Gastrocnemius medialis (tissue), 4 donors: ENCODE results near the gene CDS2. TPM values are rescaled to one million over a fixed set of nuclear protein-coding genes. Genes with fewer than 3 reads are reported as not detected.

Experiments
- ATAC-seq, 2 donors: fragments of 150-250 bp; one replicate each; pipeline ENCODE4 v1.9.1; 2016
- DNase-seq, 2 donors: peaks; one replicate each; pipeline ENCODE4 v3.0.0-alpha.2; 2019
- H3K27ac ChIP-seq, 4 donors: fragments of 200-600 bp; sonication (generic); 1 replicate in 1 of 4; 2 replicates in 3 of 4; pipeline ENCODE4 v1.5.1; 2016 to 2018; ENCODE audit warnings: mild to moderate bottlenecking in 2 of 4, moderate library complexity in 1 of 4
- H3K27me3 ChIP-seq, 3 donors: fragments of 200-600 bp; sonication (generic) in 2 of 3; 1 replicate in 1 of 3; 2 replicates in 2 of 3; pipeline versions ENCODE4 v1.5.1 to v1.6.0; 2016 to 2019; ENCODE audit warnings: mild to moderate bottlenecking in 1 of 3, moderate library complexity in 1 of 3
- H3K36me3 ChIP-seq, 2 donors: fragments of 200-600 bp; sonication (generic) in 1 of 2; one replicate each; pipeline ENCODE4 v1.5.1; 2017 to 2018
- H3K4me1 ChIP-seq, 2 donors: fragments of 200-600 bp; sonication (generic) in 1 of 2; one replicate each; pipeline ENCODE4 v1.5.1; 2016 to 2017; ENCODE audit warnings: mild to moderate bottlenecking in 2 of 2
- H3K4me3 ChIP-seq, 4 donors: fragments of 200-600 bp; sonication (generic) in 3 of 4; 1 replicate in 1 of 4; 2 replicates in 3 of 4; pipeline ENCODE4 v1.5.1; 2016 to 2019; ENCODE audit warnings: mild to moderate bottlenecking in 2 of 4
- H3K9me3 ChIP-seq, 3 donors: fragments of 200-600 bp; sonication (generic) in 2 of 3; 1 replicate in 1 of 3; 2 replicates in 2 of 3; pipeline ENCODE4 v1.5.1; 2016 to 2019
- CTCF ChIP-seq, 5 experiments: fragments of 450-650 bp in 3 of 5; fragments of 200-600 bp in 2 of 5; sonication (generic) in 2 of 5; IDR thresholded peaks in 4 of 5; conservative IDR thresholded peaks in 1 of 5; 1 replicate in 4 of 5; 2 replicates in 1 of 5; pipeline ENCODE4 v1.5.1; 2016 to 2019; ENCODE audit warnings: antibody characterized with exemption in 5 of 5, mild to moderate bottlenecking in 3 of 5, moderate library complexity in 3 of 5
- POLR2A ChIP-seq, 2 donors: fragments of 450-650 bp; IDR thresholded peaks; one replicate each; pipeline ENCODE4 v1.6.1; 2017; ENCODE audit warnings: antibody characterized with exemption in 2 of 2, mild to moderate bottlenecking in 2 of 2, moderate library complexity in 2 of 2
- in situ Hi-C, 4 donors: fragments of 200-750 bp; cut with MboI; loops; one replicate each; pipeline versions ENCODE4 v1.15.0 to v1.8.0; 2017; ENCODE audit warnings: low sequenced_read_pairs in 4 of 4
- intact Hi-C: fragments of 100-400 bp; cut with DNase I; formaldehyde crosslinking; loops from one replicate; pipeline ENCODE4 v1.15.1; 2023; ENCODE audit warnings: low total_unique reads
- total RNA-seq, 4 donors: library from RNA; depleted of rRNA; stranded (reverse); fragments of >200 nt; gene quantifications; one replicate each; pipeline versions ENCODE4 v1.1.0 to v1.2.3, GENCODE V29; 2016

The CDS2 gene
- total RNA-seq, 4 donors from 2014 or later, result 9.0 to 18.5 (median 14.5) TPM

- TF ChIP-seq POLR2A (IDR thresholded peaks at IDR 0.05) (no peak), CTCF (IDR thresholded peaks at IDR 0.05 in 4 of 5, conservative IDR thresholded peaks at IDR 0.05 in 1 of 5) (peak; percentile 76 to 82 (median 80))
- Histone ChIP-seq H3K4me3 (no peak overlapping the region), H3K27me3 (no peaks in the 10 kb centered on the region), H3K4me1 (peaks cover 6 to 22% of the 10 kb centered on the region in 2 donors), H3K27ac (peak overlapping the region; percentile 46 to 80 (median 68)), H3K36me3 (peaks cover 0 to 52% of the 10 kb centered on the region in 2 donors), H3K9me3 (no peaks in the 10 kb centered on the region)
- peak; percentile 67 to 89 for ATAC-seq
- peak in 1 of 2 donors; percentile 46 for DNase-seq
- intact Hi-C loops (loop anchor here (1.0 kb wide), 1 partner anchor 66 kb away; no protein-coding TSS in a partner anchor), in situ Hi-C loops (no loop called here)
These were observed 65.2 kb downstream of the CDS2 start for GRCh38 chr20:5191829-5192569.

- intact Hi-C loops, result loop anchor here (1.0 kb wide), 1 partner anchor 66 kb away; no protein-coding TSS in a partner anchor
- Histone ChIP-seq H3K4me3 (no peak overlapping the region), H3K27me3 (no peaks in the 10 kb centered on the region), H3K27ac (peak overlapping the region in 2 of 4 donors; percentile 16 to 46), H3K4me1 (peaks cover 8 to 28% of the 10 kb centered on the region in 2 donors), H3K36me3 (peaks cover 0 to 47% of the 10 kb centered on the region in 2 donors), H3K9me3 (no peaks in the 10 kb centered on the region)
- peak in 1 of 5 experiments; percentile 6 for TF ChIP-seq CTCF (IDR thresholded peaks at IDR 0.05 in 4 of 5, conservative IDR thresholded peaks at IDR 0.05 in 1 of 5)
- TF ChIP-seq POLR2A (IDR thresholded peaks at IDR 0.05), result no peak
- ATAC-seq (no peak), DNase-seq (no peak)
- in situ Hi-C loops, result no loop called here
These were observed 66.0 kb downstream of the CDS2 start for GRCh38 chr20:5192570-5193431.

GRCh38 chr20:5195655-5196054 lies 68.8 kb downstream of the CDS2 start:
- intact Hi-C loops, result no loop called here
- H3K27me3 ChIP-seq, result no peaks in the 10 kb centered on the region
- H3K27ac ChIP-seq, result peak overlapping the region; percentile 20 to 76 (median 64)
- TF ChIP-seq CTCF (IDR thresholded peaks at IDR 0.05 in 4 of 5, conservative IDR thresholded peaks at IDR 0.05 in 1 of 5) (no peak), POLR2A (IDR thresholded peaks at IDR 0.05) (no peak)
- in situ Hi-C loops, result no loop called here
- peaks cover 0 to 27% of the 10 kb centered on the region in 2 donors for H3K36me3 ChIP-seq
- ATAC-seq (peak; percentile 47 to 80), DNase-seq (peak in 1 of 2 donors; percentile 19)
- H3K4me1 ChIP-seq, result peaks cover 22 to 38% of the 10 kb centered on the region in 2 donors
- H3K4me3 ChIP-seq, result no peak overlapping the region
- H3K9me3 ChIP-seq, result no peaks in the 10 kb centered on the region

GRCh38 chr20:5196149-5196548 lies 69.3 kb downstream of the CDS2 start:
- TF ChIP-seq CTCF (IDR thresholded peaks at IDR 0.05 in 4 of 5, conservative IDR thresholded peaks at IDR 0.05 in 1 of 5), result no peak
- TF ChIP-seq POLR2A (IDR thresholded peaks at IDR 0.05), result no peak
- no peaks in the 10 kb centered on the region for H3K27me3 ChIP-seq
- H3K36me3 ChIP-seq, result peaks cover 0 to 22% of the 10 kb centered on the region in 2 donors
- no peak for ATAC-seq
- peaks cover 22 to 38% of the 10 kb centered on the region in 2 donors for H3K4me1 ChIP-seq
- H3K4me3 ChIP-seq, result no peak overlapping the region
- H3K27ac ChIP-seq, result peak overlapping the region; percentile 20 to 76 (median 64)
- no peaks in the 10 kb centered on the region for H3K9me3 ChIP-seq
- in situ Hi-C loops (no loop called here), intact Hi-C loops (no loop called here)
- DNase-seq, result no peak
